Stomach (tissue), 4 donors: ENCODE results near the gene ST7L.

Experiments used
- EP300 ChIP-seq: sonication (generic); formaldehyde crosslinking; IDR thresholded peaks from one replicate; pipeline ENCODE4 v1.6.1; 2017; ENCODE audit warnings: antibody characterized with exemption
- POLR2A ChIP-seq, 4 donors: fragments of 450-650 bp; IDR thresholded peaks; one replicate each; pipeline ENCODE4 v1.6.1; 2016; ENCODE audit warnings: antibody characterized with exemption in 4 of 4, control low read depth in 2 of 4, mild to moderate bottlenecking in 1 of 4, moderate library complexity in 1 of 4
- TF ChIP-seq, protein P1 (sequence below), 7 experiments: fragments of 450-650 bp in 4 of 7; fragments of 200-600 bp in 3 of 7; sonication (generic) in 3 of 7; IDR thresholded peaks; one replicate each; pipeline ENCODE4 v1.5.1; 2016 to 2019; ENCODE audit warnings: antibody characterized with exemption in 7 of 7, control low read depth in 2 of 7, mild to moderate bottlenecking in 1 of 7

DNA sequence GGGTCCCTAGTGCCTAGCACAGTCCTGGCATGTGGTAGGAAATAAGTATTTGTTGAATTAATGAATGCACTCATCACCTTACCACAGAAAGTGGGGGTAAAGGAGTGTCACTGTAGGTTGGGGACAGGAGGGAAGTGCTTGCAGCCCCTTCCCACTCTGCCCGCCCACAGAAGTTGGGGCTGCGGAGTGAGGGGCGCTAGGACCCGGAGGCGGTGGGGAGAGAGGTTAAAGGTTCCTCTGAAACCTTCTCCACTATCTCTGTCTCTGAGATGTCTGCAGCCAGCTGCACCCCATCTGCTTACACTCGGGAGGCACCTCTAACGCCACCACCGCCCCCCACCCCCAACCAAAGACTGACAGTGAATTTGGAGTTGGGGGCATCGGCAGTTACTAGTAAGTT lies 111.6 kb downstream of the ST7L start:
- TF ChIP-seq POLR2A (IDR thresholded peaks at IDR 0.05), result no peak
- TF ChIP-seq, protein P1, sequence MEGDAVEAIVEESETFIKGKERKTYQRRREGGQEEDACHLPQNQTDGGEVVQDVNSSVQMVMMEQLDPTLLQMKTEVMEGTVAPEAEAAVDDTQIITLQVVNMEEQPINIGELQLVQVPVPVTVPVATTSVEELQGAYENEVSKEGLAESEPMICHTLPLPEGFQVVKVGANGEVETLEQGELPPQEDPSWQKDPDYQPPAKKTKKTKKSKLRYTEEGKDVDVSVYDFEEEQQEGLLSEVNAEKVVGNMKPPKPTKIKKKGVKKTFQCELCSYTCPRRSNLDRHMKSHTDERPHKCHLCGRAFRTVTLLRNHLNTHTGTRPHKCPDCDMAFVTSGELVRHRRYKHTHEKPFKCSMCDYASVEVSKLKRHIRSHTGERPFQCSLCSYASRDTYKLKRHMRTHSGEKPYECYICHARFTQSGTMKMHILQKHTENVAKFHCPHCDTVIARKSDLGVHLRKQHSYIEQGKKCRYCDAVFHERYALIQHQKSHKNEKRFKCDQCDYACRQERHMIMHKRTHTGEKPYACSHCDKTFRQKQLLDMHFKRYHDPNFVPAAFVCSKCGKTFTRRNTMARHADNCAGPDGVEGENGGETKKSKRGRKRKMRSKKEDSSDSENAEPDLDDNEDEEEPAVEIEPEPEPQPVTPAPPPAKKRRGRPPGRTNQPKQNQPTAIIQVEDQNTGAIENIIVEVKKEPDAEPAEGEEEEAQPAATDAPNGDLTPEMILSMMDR (IDR thresholded peaks at IDR 0.05), result no peak
- no peak for TF ChIP-seq EP300
